CD4-positive, alpha-beta T cell treated with Interleukin-12 subunit alpha and Interleukin-12 subunit beta, for 1 hour (primary cell): ENCODE measurements around the gene SOX11.

Experiments
- DNase-seq: peaks from one replicate; pipeline ENCODE4 v3.0.0-alpha.2; 2020

Gene SOX11

GRCh38 chr2:5692561-5693286 lies 540 bp downstream of the SOX11 start:
- DNase-seq, result no peak

GRCh38 chr2:5693287-5694201 lies 1.4 kb downstream of the SOX11 start:
- DNase-seq, result no peak

GRCh38 chr2:5694306-5694705 lies 2.1 kb downstream of the SOX11 start:
- DNase-seq, result no peak

GRCh38 chr2:5695654-5696403 lies 3.6 kb downstream of the SOX11 start:
- DNase-seq, result no peak

- no peak for DNase-seq
Measured at GRCh38 chr2:5696404-5696944, 4.3 kb downstream of the SOX11 start.

- no peak for DNase-seq
Measured at GRCh38 chr2:5696945-5697521, 4.8 kb downstream of the SOX11 start.

GRCh38 chr2:5697562-5697961 lies 5.4 kb downstream of the SOX11 start:
- no peak for DNase-seq

GRCh38 chr2:5698134-5698533 lies 6.0 kb downstream of the SOX11 start:
- no peak for DNase-seq

GRCh38 chr2:5699963-5700362 lies 7.8 kb downstream of the SOX11 start:
- no peak for DNase-seq

- DNase-seq, result no peak
Measured at GRCh38 chr2:5700551-5700950, 8.4 kb downstream of the SOX11 start.

- DNase-seq, result no peak
Measured at GRCh38 chr2:5701266-5701665, 9.1 kb downstream of the SOX11 start.

- no peak for DNase-seq
Measured at GRCh38 chr2:5703166-5703565, 11.0 kb downstream of the SOX11 start.

- no peak for DNase-seq
Measured at GRCh38 chr2:5705490-5705889, 13.3 kb downstream of the SOX11 start.

- no peak for DNase-seq
Measured at GRCh38 chr2:5706717-5707455, 14.7 kb downstream of the SOX11 start.

- DNase-seq, result no peak
Measured at GRCh38 chr2:5710615-5711014, 18.4 kb downstream of the SOX11 start.

GRCh38 chr2:5713101-5713500 lies 20.9 kb downstream of the SOX11 start:
- DNase-seq, result no peak

- DNase-seq, result no peak
Measured at GRCh38 chr2:5719629-5720334, 27.6 kb downstream of the SOX11 start.

GRCh38 chr2:5720426-5720825 lies 28.2 kb downstream of the SOX11 start:
- no peak for DNase-seq

- no peak for DNase-seq
Measured at GRCh38 chr2:5722236-5722635, 30.1 kb downstream of the SOX11 start.

GRCh38 chr2:5723791-5724735 lies 31.9 kb downstream of the SOX11 start:
- no peak for DNase-seq
